ENCODE results near the gene ALAS1. TPM values are rescaled to one million over a fixed set of nuclear protein-coding genes. Genes with fewer than 3 reads are reported as not detected.
A peak's percentile ranks its signal among the peaks of the same experiment; 100 is the strongest.

ALAS1 gene
- total and polyA plus RNA-seq, 2 experiments from 2014 or later: 85.3 to 90.1 TPM

- no peak overlapping the region for H3K4me2 ChIP-seq
- H3K4me1 ChIP-seq (ENCODE audit: insufficient read depth): peaks cover 15% of the 10 kb centered on the region
- H3K9me2 ChIP-seq (replicated peaks; ENCODE audit: insufficient read depth): no peaks in the 10 kb centered on the region
- no peak overlapping the region for H2AFZ ChIP-seq
- no peaks in the 10 kb centered on the region for H3K36me3 ChIP-seq (replicated peaks; ENCODE audit: insufficient read depth, low read depth)
- WGBS (ENCODE audit: low lambda C conversion rate, missing lambda C conversion rate): 95% methylated on average over 1 of the region's 1 CpG
- TF ChIP-seq EZH2phosphoT487 (IDR thresholded peaks at IDR 0.05; ENCODE audit: low read depth, severe bottlenecking, unreplicated experiment): no peak
- TF ChIP-seq EZH2 (IDR thresholded peaks at IDR 0.05; ENCODE audit: borderline replicate concordance): no peak
- no peak for TF ChIP-seq CTCF (IDR thresholded peaks at IDR 0.05; ENCODE audit: poor library complexity)
- DNase-seq (ENCODE audit: low spot score): no peak
- no peaks in the 10 kb centered on the region for H3K9me3 ChIP-seq (ENCODE audit: low read depth)
- no peaks in the 10 kb centered on the region for H3K27me3 ChIP-seq
- H4K20me1 ChIP-seq (ENCODE audit: insufficient read depth, poor library complexity, severe bottlenecking): peaks cover 1% of the 10 kb centered on the region
- no peaks in the 10 kb centered on the region for H3K79me2 ChIP-seq
- no peak overlapping the region for H3K4me3 ChIP-seq
- no peak overlapping the region for H3K27ac ChIP-seq
Observed at GRCh38 chr3:52250122-52250521, 52.2 kb downstream of the ALAS1 start.

- no peaks in the 10 kb centered on the region for H3K36me3 ChIP-seq (replicated peaks; ENCODE audit: insufficient read depth, low read depth)
- no peak overlapping the region for H3K4me2 ChIP-seq
- H2AFZ ChIP-seq: no peak overlapping the region
- H3K27ac ChIP-seq: peak overlapping the region; percentile 30
- no peaks in the 10 kb centered on the region for H3K27me3 ChIP-seq
- TF ChIP-seq EZH2 (IDR thresholded peaks at IDR 0.05; ENCODE audit: borderline replicate concordance): no peak
- TF ChIP-seq EZH2phosphoT487 (IDR thresholded peaks at IDR 0.05; ENCODE audit: low read depth, severe bottlenecking, unreplicated experiment): no peak
- no peak for TF ChIP-seq CTCF (IDR thresholded peaks at IDR 0.05; ENCODE audit: poor library complexity)
- DNase-seq (ENCODE audit: low spot score): peak; percentile 4
- H3K4me1 ChIP-seq (ENCODE audit: insufficient read depth): peaks cover 6% of the 10 kb centered on the region
- peaks cover 14% of the 10 kb centered on the region for H3K79me2 ChIP-seq
- no peaks in the 10 kb centered on the region for H3K9me3 ChIP-seq (ENCODE audit: low read depth)
- no peaks in the 10 kb centered on the region for H3K9me2 ChIP-seq (replicated peaks; ENCODE audit: insufficient read depth)
- 85% methylated on average over 12 of the region's 12 CpGs for WGBS (ENCODE audit: low lambda C conversion rate, missing lambda C conversion rate)
- peaks cover 6% of the 10 kb centered on the region for H4K20me1 ChIP-seq (ENCODE audit: insufficient read depth, poor library complexity, severe bottlenecking)
- H3K4me3 ChIP-seq: no peak overlapping the region
Observed at GRCh38 chr3:52253314-52254304, 55.6 kb downstream of the ALAS1 start.

- Histone ChIP-seq H4K20me1 (ENCODE audit: insufficient read depth, poor library complexity, severe bottlenecking) (peaks cover 6% of the 10 kb centered on the region), H3K27me3 (no peaks in the 10 kb centered on the region), H3K4me3 (no peak overlapping the region), H3K36me3 (replicated peaks; ENCODE audit: insufficient read depth, low read depth) (no peaks in the 10 kb centered on the region), H3K9me2 (replicated peaks; ENCODE audit: insufficient read depth) (no peaks in the 10 kb centered on the region), H2AFZ (no peak overlapping the region), H3K9me3 (ENCODE audit: low read depth) (no peaks in the 10 kb centered on the region), H3K4me2 (no peak overlapping the region), H3K79me2 (peaks cover 20% of the 10 kb centered on the region), H3K4me1 (ENCODE audit: insufficient read depth) (peaks cover 6% of the 10 kb centered on the region), H3K27ac (no peak overlapping the region)
- TF ChIP-seq EZH2 (IDR thresholded peaks at IDR 0.05; ENCODE audit: borderline replicate concordance) (no peak), EZH2phosphoT487 (IDR thresholded peaks at IDR 0.05; ENCODE audit: low read depth, severe bottlenecking, unreplicated experiment) (no peak), CTCF (IDR thresholded peaks at IDR 0.05; ENCODE audit: poor library complexity) (no peak)
- WGBS (ENCODE audit: low lambda C conversion rate, missing lambda C conversion rate): 86% methylated on average over 9 of the region's 9 CpGs
- no peak for DNase-seq (ENCODE audit: low spot score)
Observed at GRCh38 chr3:52254608-52255007, 56.6 kb downstream of the ALAS1 start.
